Measurements from ENCODE around the gene NOS2.

- TF ChIP-seq EZH2 (IDR thresholded peaks at IDR 0.05) (no peak), CTCF (IDR thresholded peaks at IDR 0.05) (no peak), EZH2phosphoT487 (IDR thresholded peaks at IDR 0.05) (no peak)
Observed at GRCh38 chr17:27804113-27804512, 3.8 kb upstream of the NOS2 start.

Data from neural progenitor cell (in vitro differentiated cells).